Measurements from ENCODE around the gene SH3GLB1.

The SH3GLB1 gene

DNA sequence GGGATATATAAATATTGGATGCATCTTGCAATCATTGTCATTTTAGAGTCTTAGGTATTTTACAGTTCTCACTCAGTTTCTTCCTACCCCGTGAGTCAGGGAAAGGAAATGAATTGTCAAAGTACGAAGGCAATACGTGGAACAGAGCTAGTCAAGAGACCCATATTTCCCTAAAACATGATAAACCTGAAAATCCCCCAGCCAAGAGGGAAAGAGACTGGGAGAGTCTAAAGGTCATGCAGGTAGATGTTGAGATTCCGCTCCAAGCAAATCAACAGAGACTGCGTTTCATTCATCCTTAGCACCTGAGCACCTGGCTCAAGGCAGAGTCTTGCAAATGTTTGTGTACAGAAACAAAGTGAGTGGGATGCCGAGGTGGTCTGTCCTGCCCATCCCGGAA lies 58.0 kb downstream of the SH3GLB1 start:
- no peak overlapping the region for H3K9ac ChIP-seq (ENCODE audit: low read length)
- H3K27me3 ChIP-seq (ENCODE audit: control insufficient read depth, insufficient read depth, low read length): no peaks in the 10 kb centered on the region
- no peak overlapping the region for H3K4me3 ChIP-seq (ENCODE audit: low read length)
- peaks cover 12% of the 10 kb centered on the region for H3K4me1 ChIP-seq (ENCODE audit: control insufficient read depth, insufficient read depth, low read length)
- no peaks in the 10 kb centered on the region for H3K9me3 ChIP-seq (ENCODE audit: control insufficient read depth, low read length)
- H3K36me3 ChIP-seq (ENCODE audit: control insufficient read depth, insufficient read depth, low read length): no peaks in the 10 kb centered on the region

GRCh38 chr1:86764523-86764922 lies 60.1 kb downstream of the SH3GLB1 start:
- H3K4me1 ChIP-seq (ENCODE audit: control insufficient read depth, insufficient read depth, low read length): no peaks in the 10 kb centered on the region
- H3K9ac ChIP-seq (ENCODE audit: low read length): no peak overlapping the region
- H3K4me3 ChIP-seq (ENCODE audit: low read length): no peak overlapping the region
- H3K27me3 ChIP-seq (ENCODE audit: control insufficient read depth, insufficient read depth, low read length): no peaks in the 10 kb centered on the region
- H3K36me3 ChIP-seq (ENCODE audit: control insufficient read depth, insufficient read depth, low read length): no peaks in the 10 kb centered on the region
- no peaks in the 10 kb centered on the region for H3K9me3 ChIP-seq (ENCODE audit: control insufficient read depth, low read length)

GRCh38 chr1:86765073-86765472 lies 60.7 kb downstream of the SH3GLB1 start:
- Histone ChIP-seq H3K9ac (ENCODE audit: low read length) (no peak overlapping the region), H3K4me3 (ENCODE audit: low read length) (no peak overlapping the region), H3K4me1 (ENCODE audit: control insufficient read depth, insufficient read depth, low read length) (no peaks in the 10 kb centered on the region), H3K36me3 (ENCODE audit: control insufficient read depth, insufficient read depth, low read length) (no peaks in the 10 kb centered on the region), H3K9me3 (ENCODE audit: control insufficient read depth, low read length) (no peaks in the 10 kb centered on the region), H3K27me3 (ENCODE audit: control insufficient read depth, insufficient read depth, low read length) (no peaks in the 10 kb centered on the region)

GRCh38 chr1:86765674-86766073 lies 61.3 kb downstream of the SH3GLB1 start:
- H3K9me3 ChIP-seq (ENCODE audit: control insufficient read depth, low read length): no peaks in the 10 kb centered on the region
- H3K4me1 ChIP-seq (ENCODE audit: control insufficient read depth, insufficient read depth, low read length): no peaks in the 10 kb centered on the region
- no peak overlapping the region for H3K9ac ChIP-seq (ENCODE audit: low read length)
- H3K4me3 ChIP-seq (ENCODE audit: low read length): no peak overlapping the region
- no peaks in the 10 kb centered on the region for H3K36me3 ChIP-seq (ENCODE audit: control insufficient read depth, insufficient read depth, low read length)
- H3K27me3 ChIP-seq (ENCODE audit: control insufficient read depth, insufficient read depth, low read length): no peaks in the 10 kb centered on the region

GRCh38 chr1:86768554-86768953 lies 64.2 kb downstream of the SH3GLB1 start:
- no peak overlapping the region for H3K4me3 ChIP-seq (ENCODE audit: low read length)
- H3K36me3 ChIP-seq (ENCODE audit: control insufficient read depth, insufficient read depth, low read length): no peaks in the 10 kb centered on the region
- H3K9me3 ChIP-seq (ENCODE audit: control insufficient read depth, low read length): no peaks in the 10 kb centered on the region
- H3K4me1 ChIP-seq (ENCODE audit: control insufficient read depth, insufficient read depth, low read length): peaks cover 4% of the 10 kb centered on the region
- H3K9ac ChIP-seq (ENCODE audit: low read length): no peak overlapping the region
- no peaks in the 10 kb centered on the region for H3K27me3 ChIP-seq (ENCODE audit: control insufficient read depth, insufficient read depth, low read length)

DNA sequence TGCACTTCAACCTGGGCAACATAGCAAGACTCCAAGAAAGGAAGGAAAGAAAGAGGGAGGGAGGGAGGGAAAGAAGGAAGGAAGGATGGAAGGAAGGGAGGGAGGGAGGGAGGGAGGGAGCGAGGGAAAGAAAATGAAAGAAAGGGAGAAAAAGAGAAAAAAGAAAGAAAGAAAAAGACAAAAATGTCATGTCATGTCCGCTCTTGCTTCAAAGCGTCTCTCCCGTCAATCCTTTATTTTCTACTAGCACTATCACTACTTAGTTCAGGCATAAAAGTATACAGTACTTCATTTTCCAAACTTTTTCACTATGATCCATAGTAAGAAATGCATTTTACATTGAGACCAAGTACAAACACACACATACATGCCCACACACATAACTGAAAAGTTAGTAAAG lies 64.7 kb downstream of the SH3GLB1 start:
- no peaks in the 10 kb centered on the region for H3K36me3 ChIP-seq (ENCODE audit: control insufficient read depth, insufficient read depth, low read length)
- H3K9ac ChIP-seq (ENCODE audit: low read length): no peak overlapping the region
- H3K4me3 ChIP-seq (ENCODE audit: low read length): no peak overlapping the region
- H3K27me3 ChIP-seq (ENCODE audit: control insufficient read depth, insufficient read depth, low read length): no peaks in the 10 kb centered on the region
- peaks cover 9% of the 10 kb centered on the region for H3K4me1 ChIP-seq (ENCODE audit: control insufficient read depth, insufficient read depth, low read length)
- H3K9me3 ChIP-seq (ENCODE audit: control insufficient read depth, low read length): no peaks in the 10 kb centered on the region

DNA sequence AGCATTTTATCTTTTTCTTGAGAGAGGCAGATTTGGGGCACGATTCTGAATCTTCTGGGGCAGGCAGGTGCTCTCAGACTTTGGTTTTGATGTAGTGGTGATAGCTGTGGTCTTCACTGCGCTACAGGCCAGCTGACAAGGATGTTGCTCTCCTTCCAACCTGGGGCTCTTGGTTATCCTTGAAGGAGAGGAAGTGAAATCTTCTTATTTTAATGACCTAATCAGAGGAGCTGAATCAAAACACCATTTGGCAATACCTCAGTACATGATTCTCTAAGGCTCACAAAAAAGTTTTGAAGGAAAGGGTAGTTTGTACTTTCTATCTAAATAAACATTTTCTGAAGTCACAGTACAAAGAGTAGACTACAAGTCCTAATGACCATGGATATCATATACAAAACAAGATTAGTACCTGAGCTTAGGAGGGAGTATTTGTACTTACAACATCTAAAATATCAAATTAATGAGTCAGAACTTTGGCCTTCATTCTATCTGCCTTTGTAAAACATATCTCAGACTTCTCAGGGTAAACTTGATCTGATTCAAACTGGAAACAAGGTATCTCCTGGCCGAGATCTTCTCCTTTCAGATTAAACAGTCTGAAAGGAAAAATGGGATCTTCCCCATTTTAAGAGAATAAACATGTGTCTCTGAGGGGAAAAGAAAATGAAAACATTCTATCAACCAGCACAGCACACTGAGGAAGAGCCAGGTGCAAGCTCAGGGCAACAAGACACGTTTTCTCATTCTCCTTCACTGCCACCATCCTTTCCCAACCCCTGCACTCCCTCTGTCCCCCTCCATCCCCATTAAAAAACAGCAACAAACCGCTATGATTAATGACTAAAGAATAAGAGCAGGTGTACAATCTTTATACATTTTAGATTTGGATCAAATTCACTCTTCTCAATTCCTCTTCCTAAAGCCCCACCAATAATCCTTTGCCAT lies 69.2 kb downstream of the SH3GLB1 start:
- no peak overlapping the region for H3K4me3 ChIP-seq (ENCODE audit: low read length)
- no peaks in the 10 kb centered on the region for H3K36me3 ChIP-seq (ENCODE audit: control insufficient read depth, insufficient read depth, low read length)
- H3K9me3 ChIP-seq (ENCODE audit: control insufficient read depth, low read length): no peaks in the 10 kb centered on the region
- H3K9ac ChIP-seq (ENCODE audit: low read length): no peak overlapping the region
- H3K27me3 ChIP-seq (ENCODE audit: control insufficient read depth, insufficient read depth, low read length): no peaks in the 10 kb centered on the region
- peaks cover 19% of the 10 kb centered on the region for H3K4me1 ChIP-seq (ENCODE audit: control insufficient read depth, insufficient read depth, low read length)

DNA sequence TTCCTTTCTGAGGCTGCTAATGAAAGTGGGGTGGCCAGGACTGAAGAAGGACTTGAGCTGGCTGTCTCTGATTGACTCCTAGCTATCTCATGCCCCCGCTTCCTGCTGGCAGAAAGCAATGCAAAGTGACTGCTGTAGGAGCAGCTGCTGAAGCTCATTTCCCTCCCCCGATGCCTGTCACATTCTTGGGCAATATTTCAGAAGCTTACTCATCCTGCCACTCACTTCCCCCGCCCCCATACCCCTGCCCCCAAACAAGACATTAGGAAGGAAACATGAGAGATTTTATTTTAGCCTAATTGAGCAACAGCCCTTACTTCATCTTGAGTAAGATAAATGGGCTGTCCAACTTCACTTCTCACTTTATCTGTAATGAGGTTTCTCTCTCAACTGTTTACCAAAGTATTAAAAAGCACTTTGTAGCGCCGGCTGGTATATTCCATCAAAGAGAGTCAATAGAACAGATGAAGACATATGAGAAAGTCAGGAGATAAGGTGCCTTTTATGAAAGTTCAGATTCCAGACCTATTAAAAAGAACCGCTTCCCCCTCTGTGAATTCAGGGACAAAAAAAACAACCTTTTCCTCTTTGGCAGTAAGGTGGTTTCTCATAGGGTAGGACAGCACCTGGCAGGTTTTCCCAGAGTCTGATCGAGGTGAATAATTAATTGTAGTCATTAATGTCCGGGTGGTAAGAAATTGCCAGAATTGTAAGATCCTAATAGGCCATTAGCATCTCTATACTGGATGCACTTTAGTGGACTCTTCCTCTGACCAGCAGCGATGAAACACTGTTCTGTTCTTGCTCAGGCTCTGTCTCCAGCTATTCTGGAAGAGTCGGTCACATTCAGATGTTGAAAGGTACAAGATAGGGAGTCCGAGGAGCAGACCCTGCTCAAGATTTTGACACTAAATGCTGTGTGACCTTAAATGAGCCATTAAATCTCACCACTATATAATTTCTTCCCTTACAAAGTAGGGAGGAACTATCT lies 70.2 kb downstream of the SH3GLB1 start:
- Histone ChIP-seq H3K4me3 (ENCODE audit: low read length) (no peak overlapping the region), H3K36me3 (ENCODE audit: control insufficient read depth, insufficient read depth, low read length) (no peaks in the 10 kb centered on the region), H3K27me3 (ENCODE audit: control insufficient read depth, insufficient read depth, low read length) (no peaks in the 10 kb centered on the region)

DNA sequence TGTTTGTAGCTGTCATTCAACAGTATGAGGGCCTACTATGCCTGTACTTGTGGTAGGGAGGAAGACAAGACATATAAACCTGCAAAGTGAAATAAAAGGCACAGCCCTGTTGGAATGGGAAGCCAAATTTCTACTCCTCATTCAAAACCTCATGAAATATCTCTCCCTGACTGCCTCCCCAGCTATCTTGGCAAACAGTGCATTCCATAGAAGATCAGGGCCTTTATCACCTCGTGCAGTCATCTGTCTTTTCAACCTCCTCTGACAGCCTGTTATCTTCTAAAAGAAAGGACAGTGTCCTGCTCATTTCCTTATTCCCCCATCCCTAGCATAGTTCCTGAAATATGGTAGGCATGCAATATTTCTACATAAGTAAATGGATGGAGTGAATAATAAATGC lies 71.0 kb downstream of the SH3GLB1 start:
- no peaks in the 10 kb centered on the region for H3K27me3 ChIP-seq (ENCODE audit: control insufficient read depth, insufficient read depth, low read length)
- no peaks in the 10 kb centered on the region for H3K9me3 ChIP-seq (ENCODE audit: control insufficient read depth, low read length)
- peaks cover 27% of the 10 kb centered on the region for H3K4me1 ChIP-seq (ENCODE audit: control insufficient read depth, insufficient read depth, low read length)
- H3K36me3 ChIP-seq (ENCODE audit: control insufficient read depth, insufficient read depth, low read length): no peaks in the 10 kb centered on the region
- H3K4me3 ChIP-seq (ENCODE audit: low read length): no peak overlapping the region
- H3K9ac ChIP-seq (ENCODE audit: low read length): no peak overlapping the region

More for the DNA sequence above, 70.2 kb downstream of the SH3GLB1 start:
- peaks cover 25% of the 10 kb centered on the region for H3K4me1 ChIP-seq (ENCODE audit: control insufficient read depth, insufficient read depth, low read length)
- H3K9me3 ChIP-seq (ENCODE audit: control insufficient read depth, low read length): no peaks in the 10 kb centered on the region
- H3K9ac ChIP-seq (ENCODE audit: low read length): no peak overlapping the region

DNA sequence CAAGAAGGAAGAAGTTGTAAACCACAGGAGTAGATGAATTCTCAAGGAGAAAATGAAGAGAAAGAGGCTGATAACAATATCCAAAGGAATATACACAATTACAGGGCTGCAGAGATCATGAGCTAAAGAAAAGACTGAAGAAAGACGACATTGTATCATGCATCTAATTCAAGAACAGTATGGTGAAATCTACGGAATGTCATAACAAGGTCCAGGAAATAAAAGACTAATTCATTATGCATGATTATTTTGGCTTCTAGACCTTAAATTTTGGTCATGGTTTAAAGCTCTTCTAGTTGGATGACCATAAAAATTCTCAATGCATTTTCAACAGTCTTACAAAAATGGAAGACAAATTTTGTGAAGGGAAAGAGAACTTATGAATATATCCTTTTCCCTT lies 71.7 kb downstream of the SH3GLB1 start:
- Histone ChIP-seq H3K36me3 (ENCODE audit: control insufficient read depth, insufficient read depth, low read length) (no peaks in the 10 kb centered on the region), H3K9me3 (ENCODE audit: control insufficient read depth, low read length) (no peaks in the 10 kb centered on the region), H3K9ac (ENCODE audit: low read length) (no peak overlapping the region), H3K4me3 (ENCODE audit: low read length) (no peak overlapping the region), H3K27me3 (ENCODE audit: control insufficient read depth, insufficient read depth, low read length) (no peaks in the 10 kb centered on the region), H3K4me1 (ENCODE audit: control insufficient read depth, insufficient read depth, low read length) (peaks cover 27% of the 10 kb centered on the region)

- Histone ChIP-seq H3K9ac (ENCODE audit: low read length) (no peak overlapping the region), H3K4me1 (ENCODE audit: control insufficient read depth, insufficient read depth, low read length) (peaks cover 21% of the 10 kb centered on the region), H3K9me3 (ENCODE audit: control insufficient read depth, low read length) (no peaks in the 10 kb centered on the region), H3K27me3 (ENCODE audit: control insufficient read depth, insufficient read depth, low read length) (no peaks in the 10 kb centered on the region), H3K4me3 (ENCODE audit: low read length) (no peak overlapping the region), H3K36me3 (ENCODE audit: control insufficient read depth, insufficient read depth, low read length) (no peaks in the 10 kb centered on the region)
These were observed 74.3 kb downstream of the SH3GLB1 start for GRCh38 chr1:86778569-86779239.
